Activated CD8-positive, alpha-beta memory T cell treated with anti-CD3 and anti-CD28 coated beads, Interleukin-2, amount 10 ng/mL, durations not matched to agents 7 days and 5 days (primary cell): Measurements from ENCODE around the gene FAF1. TPM values are rescaled to one million over a fixed set of nuclear protein-coding genes. Genes with fewer than 3 reads are reported as not detected.

Source experiments
- ATAC-seq: fragments of 150-1000 bp; cut with Tn5 transposase; one replicate; pipeline ENCODE4 v1.10.0; 2021; ENCODE audit warnings: moderate library complexity
- CTCF ChIA-PET: fragments of 350-600 bp; sonication (Branson Sonifier 250); formaldehyde crosslinking; loops from one replicate; lab custom pipeline; 2021; ENCODE audit warnings: antibody characterized with exemption; lab: Charles Lee
- DNase-seq: peaks from one replicate; pipeline ENCODE4 v3.0.0-alpha.2; 2020
- H3K27ac Mint-ChIP-seq: one replicate; pipeline ENCODE4 v1.8.0; 2021; ENCODE audit warnings: mild to moderate bottlenecking, mixed read lengths
- H3K27me3 Mint-ChIP-seq: one replicate; pipeline ENCODE4 v1.8.0; 2021; ENCODE audit warnings: mixed read lengths
- H3K36me3 Mint-ChIP-seq: one replicate; pipeline ENCODE4 v1.8.0; 2021; ENCODE audit warnings: mild to moderate bottlenecking, mixed read lengths
- H3K4me1 Mint-ChIP-seq: one replicate; pipeline ENCODE4 v1.8.0; 2021; ENCODE audit warnings: mixed read lengths
- H3K4me3 Mint-ChIP-seq: one replicate; pipeline ENCODE4 v1.8.0; 2021; ENCODE audit warnings: mild to moderate bottlenecking, moderate library complexity, mixed read lengths
- H3K9me3 Mint-ChIP-seq: one replicate; pipeline ENCODE4 v1.8.0; 2022; ENCODE audit warnings: low read depth, mixed read lengths
- total RNA-seq, 2 experiments: library from RNA; stranded (reverse); gene quantifications; one replicate each; pipeline ENCODE4 v1.2.3, GENCODE V29; 2021

FAF1 gene
- total RNA-seq, 2 experiments from 2014 or later = 84.4 to 94.4 TPM

- no peaks in the 10 kb centered on the region for H3K9me3 Mint-ChIP-seq
- ATAC-seq = no peak
- H3K4me1 Mint-ChIP-seq = peaks cover 7% of the 10 kb centered on the region
- no peak overlapping the region for H3K4me3 Mint-ChIP-seq
- H3K27me3 Mint-ChIP-seq = no peaks in the 10 kb centered on the region
- CTCF ChIA-PET = no interaction called here
- no peaks in the 10 kb centered on the region for H3K36me3 Mint-ChIP-seq
- H3K27ac Mint-ChIP-seq = no peak overlapping the region
- DNase-seq = no peak
These were observed 507.4 kb downstream of the FAF1 start for GRCh38 chr1:50452700-50453099.

GRCh38 chr1:50450861-50451653 lies 509.0 kb downstream of the FAF1 start:
- H3K9me3 Mint-ChIP-seq = no peaks in the 10 kb centered on the region
- no peaks in the 10 kb centered on the region for H3K36me3 Mint-ChIP-seq
- ATAC-seq (peak; percentile 30), DNase-seq (no peak)
- H3K27me3 Mint-ChIP-seq = no peaks in the 10 kb centered on the region
- H3K27ac Mint-ChIP-seq = peak overlapping the region; percentile 18
- H3K4me1 Mint-ChIP-seq = peaks cover 7% of the 10 kb centered on the region
- H3K4me3 Mint-ChIP-seq = no peak overlapping the region
- CTCF ChIA-PET = interaction anchor here (2.1 kb wide), 1 partner anchor 7 kb away, joined by 5 read pairs; no protein-coding TSS in a partner anchor

- no peak for ATAC-seq
- CTCF ChIA-PET = no interaction called here
- no peaks in the 10 kb centered on the region for H3K9me3 Mint-ChIP-seq
- H3K27ac Mint-ChIP-seq = no peak overlapping the region
- H3K27me3 Mint-ChIP-seq = no peaks in the 10 kb centered on the region
- peaks cover 7% of the 10 kb centered on the region for H3K4me1 Mint-ChIP-seq
- H3K36me3 Mint-ChIP-seq = no peaks in the 10 kb centered on the region
- no peak overlapping the region for H3K4me3 Mint-ChIP-seq
- no peak for DNase-seq
These were observed 512.1 kb downstream of the FAF1 start for GRCh38 chr1:50447961-50448360.

GRCh38 chr1:50441183-50441582 lies 518.9 kb downstream of the FAF1 start:
- CTCF ChIA-PET = no interaction called here
- DNase-seq (no peak), ATAC-seq (no peak)
- H3K9me3 Mint-ChIP-seq = no peaks in the 10 kb centered on the region
- H3K4me1 Mint-ChIP-seq = no peaks in the 10 kb centered on the region
- no peak overlapping the region for H3K27ac Mint-ChIP-seq
- H3K27me3 Mint-ChIP-seq = no peaks in the 10 kb centered on the region
- peaks cover 25% of the 10 kb centered on the region for H3K36me3 Mint-ChIP-seq
- H3K4me3 Mint-ChIP-seq = no peak overlapping the region

- Mint-ChIP-seq H3K4me1 (no peaks in the 10 kb centered on the region), H3K27ac (no peak overlapping the region), H3K36me3 (peaks cover 28% of the 10 kb centered on the region), H3K9me3 (no peaks in the 10 kb centered on the region), H3K27me3 (no peaks in the 10 kb centered on the region), H3K4me3 (no peak overlapping the region)
- CTCF ChIA-PET = no interaction called here
- DNase-seq (no peak), ATAC-seq (no peak)
These were observed 521.1 kb downstream of the FAF1 start for GRCh38 chr1:50438945-50439344.

GRCh38 chr1:50436489-50436888 lies 523.6 kb downstream of the FAF1 start:
- no peaks in the 10 kb centered on the region for H3K9me3 Mint-ChIP-seq
- H3K4me1 Mint-ChIP-seq = no peaks in the 10 kb centered on the region
- H3K36me3 Mint-ChIP-seq = peaks cover 26% of the 10 kb centered on the region
- CTCF ChIA-PET = interaction anchor here (0.7 kb wide), 1 partner anchor 24 kb away, joined by 4 read pairs; no protein-coding TSS in a partner anchor
- DNase-seq = no peak
- peaks cover 19% of the 10 kb centered on the region for H3K27me3 Mint-ChIP-seq
- H3K27ac Mint-ChIP-seq = no peak overlapping the region
- H3K4me3 Mint-ChIP-seq = no peak overlapping the region
- no peak for ATAC-seq

GRCh38 chr1:50430010-50430405 lies 530.1 kb downstream of the FAF1 start:
- no peak for DNase-seq
- Mint-ChIP-seq H3K4me3 (no peak overlapping the region), H3K27ac (no peak overlapping the region), H3K4me1 (peaks cover 17% of the 10 kb centered on the region), H3K9me3 (no peaks in the 10 kb centered on the region), H3K27me3 (peaks cover 81% of the 10 kb centered on the region), H3K36me3 (peaks cover 2% of the 10 kb centered on the region)
- no peak for ATAC-seq
- CTCF ChIA-PET = no interaction called here

- H3K9me3 Mint-ChIP-seq = no peaks in the 10 kb centered on the region
- no peak overlapping the region for H3K4me3 Mint-ChIP-seq
- no peak overlapping the region for H3K27ac Mint-ChIP-seq
- peaks cover 95% of the 10 kb centered on the region for H3K27me3 Mint-ChIP-seq
- peaks cover 1% of the 10 kb centered on the region for H3K36me3 Mint-ChIP-seq
- ATAC-seq (no peak), DNase-seq (no peak)
- H3K4me1 Mint-ChIP-seq = peaks cover 32% of the 10 kb centered on the region
- CTCF ChIA-PET = interaction anchor here (0.6 to 1.4 kb wide), 2 partner anchors 15 to 869 kb away, joined by 3 read pairs; no protein-coding TSS in a partner anchor
These were observed 532.0 kb downstream of the FAF1 start for GRCh38 chr1:50427818-50428779.

- peaks cover 1% of the 10 kb centered on the region for H3K36me3 Mint-ChIP-seq
- CTCF ChIA-PET = interaction anchor here (0.6 to 1.4 kb wide), 2 partner anchors 15 to 870 kb away, joined by 3 read pairs; no protein-coding TSS in a partner anchor
- H3K9me3 Mint-ChIP-seq = no peaks in the 10 kb centered on the region
- peaks cover 95% of the 10 kb centered on the region for H3K27me3 Mint-ChIP-seq
- ATAC-seq = no peak
- peaks cover 38% of the 10 kb centered on the region for H3K4me1 Mint-ChIP-seq
- DNase-seq = no peak
- no peak overlapping the region for H3K4me3 Mint-ChIP-seq
- H3K27ac Mint-ChIP-seq = peak overlapping the region; percentile 34
These were observed 532.8 kb downstream of the FAF1 start for GRCh38 chr1:50427086-50427817.

GRCh38 chr1:50426702-50427085 lies 533.4 kb downstream of the FAF1 start:
- peaks cover 39% of the 10 kb centered on the region for H3K4me1 Mint-ChIP-seq
- DNase-seq = no peak
- peaks cover 95% of the 10 kb centered on the region for H3K27me3 Mint-ChIP-seq
- no peak overlapping the region for H3K27ac Mint-ChIP-seq
- no peak overlapping the region for H3K4me3 Mint-ChIP-seq
- H3K36me3 Mint-ChIP-seq = peaks cover 1% of the 10 kb centered on the region
- no peaks in the 10 kb centered on the region for H3K9me3 Mint-ChIP-seq
- ATAC-seq = no peak
- CTCF ChIA-PET = interaction anchor here (1.3 to 1.4 kb wide), 2 partner anchors 14 to 94 kb away, joined by 3 read pairs; no protein-coding TSS in a partner anchor

GRCh38 chr1:50426108-50426700 lies 533.9 kb downstream of the FAF1 start:
- CTCF ChIA-PET = interaction anchor here (1.3 to 1.4 kb wide), 2 partner anchors 14 to 94 kb away, joined by 3 read pairs; no protein-coding TSS in a partner anchor
- DNase-seq (no peak), ATAC-seq (no peak)
- peaks cover 41% of the 10 kb centered on the region for H3K4me1 Mint-ChIP-seq
- no peaks in the 10 kb centered on the region for H3K9me3 Mint-ChIP-seq
- H3K4me3 Mint-ChIP-seq = no peak overlapping the region
- peaks cover 1% of the 10 kb centered on the region for H3K36me3 Mint-ChIP-seq
- H3K27ac Mint-ChIP-seq = no peak overlapping the region
- H3K27me3 Mint-ChIP-seq = peaks cover 94% of the 10 kb centered on the region

- DNase-seq (no peak), ATAC-seq (no peak)
- Mint-ChIP-seq H3K4me1 (peaks cover 42% of the 10 kb centered on the region), H3K36me3 (peaks cover 1% of the 10 kb centered on the region), H3K9me3 (no peaks in the 10 kb centered on the region), H3K27me3 (peaks cover 89% of the 10 kb centered on the region), H3K27ac (no peak overlapping the region), H3K4me3 (no peak overlapping the region)
- CTCF ChIA-PET = interaction anchor here (1.3 to 1.7 kb wide), 2 partner anchors 93 to 279 kb away, joined by 3 to 4 read pairs; no protein-coding TSS in a partner anchor
These were observed 534.5 kb downstream of the FAF1 start for GRCh38 chr1:50425376-50426107.
